GF-D8 (cell line): ENCODE measurements around the gene PKD1L1.

Source experiments
- DNase-seq: peaks from one replicate; lab custom pipeline; 2025; lab: John Stamatoyannopoulos, UW

Gene PKD1L1

GRCh38 chr7:47792521-47793121 lies 155.6 kb downstream of the PKD1L1 start:
- no peak for DNase-seq

GRCh38 chr7:47791682-47792081 lies 156.6 kb downstream of the PKD1L1 start:
- no peak for DNase-seq

DNA sequence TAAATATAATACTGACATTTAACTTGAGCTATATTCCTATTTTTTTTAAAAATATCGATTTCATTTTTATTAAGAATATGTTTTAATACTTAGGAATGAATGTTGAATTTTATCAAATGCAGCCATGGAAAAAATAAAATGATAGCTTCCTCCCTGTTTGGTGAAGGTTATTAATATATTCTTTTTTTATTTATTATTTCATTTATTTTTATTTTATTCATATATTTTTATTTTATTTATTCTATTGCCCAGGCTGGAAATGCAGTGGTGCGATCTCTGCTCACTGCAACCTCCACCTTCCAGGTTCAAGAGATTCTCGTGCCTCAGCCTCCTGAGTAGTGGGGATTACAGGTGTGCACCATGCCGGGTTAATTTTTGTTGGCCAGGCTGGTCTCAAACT lies 160.2 kb downstream of the PKD1L1 start:
- no peak for DNase-seq

DNA sequence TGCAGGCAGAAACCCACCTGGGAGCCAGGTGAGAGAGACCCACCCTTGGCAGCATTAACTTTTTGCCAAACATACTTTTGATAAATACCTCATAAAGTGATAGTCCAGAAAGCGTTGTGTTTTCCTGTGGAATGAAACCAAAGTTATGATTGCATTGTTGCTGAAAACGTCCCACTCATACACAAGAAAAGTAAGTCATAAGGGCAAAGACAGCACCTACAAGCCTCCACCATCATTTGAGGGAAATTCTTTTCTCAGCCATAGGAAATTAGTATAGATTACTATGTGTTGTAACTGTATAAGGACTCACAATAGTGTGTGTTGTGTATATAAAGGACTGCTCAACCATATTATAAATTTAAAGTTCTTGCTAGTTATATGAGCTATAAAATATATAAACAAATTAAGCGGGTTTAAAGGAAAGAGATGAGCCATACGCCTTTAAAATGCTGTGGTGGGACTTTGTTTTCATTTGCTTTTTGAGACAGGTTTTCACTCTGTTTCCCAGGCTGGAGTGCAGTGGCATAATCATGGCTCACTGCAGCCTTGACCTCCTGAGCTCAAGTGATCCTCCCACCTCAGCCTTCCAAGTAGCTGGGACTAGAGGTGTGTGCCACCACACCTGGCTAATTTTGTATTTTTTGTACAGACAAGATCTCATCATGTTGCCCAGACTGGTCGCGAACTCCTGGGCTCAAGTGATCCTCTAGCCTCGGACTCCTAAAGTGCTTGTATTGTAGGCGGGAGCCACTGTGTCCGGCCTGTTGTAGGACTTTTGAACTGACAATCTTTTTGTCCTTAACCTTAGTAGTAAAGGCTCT lies 160.8 kb downstream of the PKD1L1 start:
- no peak for DNase-seq

DNA sequence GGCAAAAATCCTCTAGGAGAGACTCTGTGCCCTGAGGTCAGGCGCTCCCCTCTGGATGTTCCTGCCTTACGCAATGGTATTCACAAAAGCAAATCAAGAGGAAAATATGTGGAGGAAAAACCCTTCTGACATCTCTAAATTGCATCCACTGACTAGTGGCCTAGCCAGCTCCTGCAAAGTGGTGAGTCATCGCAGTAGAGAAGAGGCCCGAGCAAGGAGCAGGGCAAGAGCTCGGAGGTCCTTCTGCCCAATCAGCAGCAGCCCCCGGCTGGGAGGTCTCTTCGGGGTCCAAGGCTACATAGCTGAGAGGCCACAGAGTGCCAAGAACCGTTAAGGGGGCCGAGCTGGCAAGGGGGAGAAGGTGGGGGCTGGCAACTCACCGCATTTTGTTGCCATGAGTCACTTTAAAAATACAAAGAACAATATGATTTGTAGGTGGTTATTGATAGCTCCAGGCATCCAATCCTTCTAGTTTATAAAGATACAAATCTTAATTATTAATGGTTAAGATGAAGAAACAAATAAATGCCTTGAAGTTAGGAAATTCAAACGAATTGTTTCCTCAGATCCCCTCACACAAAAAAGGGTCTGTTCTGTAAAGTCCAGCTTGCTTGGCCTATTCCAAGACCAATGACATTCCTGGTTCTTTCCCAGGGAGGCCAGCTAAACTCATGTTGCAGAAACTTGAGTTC lies 161.6 kb downstream of the PKD1L1 start:
- no peak for DNase-seq

GRCh38 chr7:47785923-47786556 lies 162.2 kb downstream of the PKD1L1 start:
- DNase-seq: no peak

DNA sequence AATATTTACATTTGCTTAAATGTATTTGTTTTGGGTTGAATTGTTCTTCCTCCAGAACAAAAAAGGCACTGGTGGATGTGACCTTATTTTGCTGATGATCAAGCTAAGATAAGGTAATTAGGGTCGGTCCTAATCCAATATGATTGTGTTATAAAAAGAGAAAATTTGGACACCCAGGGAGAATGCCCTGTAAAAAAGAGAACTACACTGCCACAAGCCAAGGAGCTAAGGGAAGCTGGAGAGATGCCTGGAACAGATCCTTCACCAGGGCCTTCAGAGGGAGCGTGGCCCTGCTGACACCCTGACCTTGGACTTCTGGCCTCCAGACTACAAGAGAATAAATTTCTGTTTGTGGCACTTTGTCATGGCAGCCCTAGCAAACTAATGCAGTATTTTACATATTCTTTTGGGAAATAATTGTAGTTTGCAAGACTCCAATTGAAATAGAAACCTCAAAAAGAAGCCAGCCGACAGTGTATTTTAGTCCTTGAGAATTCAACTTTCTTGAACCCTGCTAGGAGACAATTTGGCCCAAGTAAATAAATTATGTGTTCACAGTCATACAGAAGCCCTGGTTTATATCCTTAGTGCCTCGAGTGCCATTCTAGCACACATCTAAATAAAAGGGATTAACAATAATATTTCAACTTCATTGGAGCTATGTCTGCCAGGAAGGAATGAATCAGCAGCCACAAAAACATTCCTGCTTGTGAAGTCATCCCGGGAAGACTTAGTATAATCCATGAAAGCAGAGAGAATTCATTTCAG lies 164.6 kb downstream of the PKD1L1 start:
- no peak for DNase-seq

DNA sequence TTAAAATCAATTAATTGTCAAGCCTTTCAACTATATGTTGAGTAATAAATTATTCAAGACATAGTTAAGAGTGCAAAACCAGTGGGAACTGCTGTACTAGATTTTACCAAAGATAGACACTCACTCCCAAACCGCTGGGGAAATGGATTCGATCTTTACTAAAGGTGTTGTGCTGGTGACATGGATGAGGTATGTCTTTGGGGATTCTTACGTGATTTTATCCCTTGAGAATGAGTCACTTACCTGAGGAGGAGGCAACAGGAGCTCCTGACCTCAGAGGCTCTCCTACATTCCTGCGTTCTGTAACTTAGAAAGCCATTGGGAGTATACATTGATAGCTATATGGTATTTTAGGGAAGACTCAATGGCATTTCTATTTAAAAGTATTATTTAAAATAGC lies 165.5 kb downstream of the PKD1L1 start:
- no peak for DNase-seq

GRCh38 chr7:47782022-47782421 lies 166.2 kb downstream of the PKD1L1 start:
- no peak for DNase-seq

- no peak for DNase-seq
These were observed 167.7 kb downstream of the PKD1L1 start for GRCh38 chr7:47780555-47780954.

- no peak for DNase-seq
These were observed 168.9 kb downstream of the PKD1L1 start for GRCh38 chr7:47779341-47779771.

DNA sequence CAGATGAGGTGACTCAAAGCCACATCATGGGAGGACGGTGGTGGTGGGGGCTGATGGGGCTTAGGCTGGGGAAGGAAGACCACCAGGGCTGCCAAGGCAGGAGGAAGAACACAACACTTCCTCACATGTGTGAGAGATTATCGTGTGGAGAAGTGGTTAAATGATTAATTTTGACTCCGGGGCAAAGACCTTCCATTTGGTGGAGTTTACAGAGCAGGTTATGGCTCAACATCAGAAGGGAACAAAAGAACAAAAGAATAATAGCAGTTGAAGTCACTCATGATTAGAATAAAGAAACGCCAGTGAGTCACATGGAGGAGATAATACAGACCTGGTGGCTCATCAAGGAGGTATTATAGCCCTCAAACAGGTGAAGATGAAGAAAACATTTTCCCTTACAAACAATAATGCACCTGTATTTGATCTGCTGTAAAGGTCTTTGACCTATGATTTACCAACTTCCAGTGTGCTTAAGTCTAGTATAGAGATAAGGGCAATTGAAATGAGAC lies 170.1 kb downstream of the PKD1L1 start:
- no peak for DNase-seq

DNA sequence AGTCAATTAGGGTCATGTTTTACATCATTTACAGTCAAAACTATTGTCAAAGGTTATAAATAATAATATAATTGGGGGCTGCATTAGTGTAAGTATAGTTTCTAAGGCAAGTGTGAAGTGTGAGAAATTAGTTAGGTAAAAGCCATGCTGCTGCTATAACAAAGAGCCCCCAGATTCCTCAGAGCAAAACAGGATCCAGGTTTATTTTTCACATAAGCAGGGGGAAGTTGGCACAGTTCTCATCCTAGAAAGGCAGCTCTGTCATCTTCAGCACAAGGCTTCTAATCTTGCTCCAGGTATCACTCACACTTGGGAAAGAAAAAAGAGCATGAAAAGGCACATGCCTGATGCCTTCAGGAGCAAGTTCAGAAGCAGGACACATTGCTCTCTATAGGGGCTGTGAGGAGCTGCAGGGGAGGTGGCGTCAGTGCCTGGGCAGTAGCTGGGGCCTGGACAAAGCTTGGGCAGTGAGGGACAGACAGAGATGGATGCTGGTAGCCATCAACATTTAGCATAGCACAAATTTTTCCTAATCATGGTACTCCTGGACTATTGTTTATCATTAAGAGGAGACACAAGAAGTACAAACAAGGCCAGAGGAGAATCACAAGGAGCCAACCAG lies 170.6 kb downstream of the PKD1L1 start:
- DNase-seq: no peak

- DNase-seq: no peak
These were observed 171.9 kb downstream of the PKD1L1 start for GRCh38 chr7:47776335-47776734.

DNA sequence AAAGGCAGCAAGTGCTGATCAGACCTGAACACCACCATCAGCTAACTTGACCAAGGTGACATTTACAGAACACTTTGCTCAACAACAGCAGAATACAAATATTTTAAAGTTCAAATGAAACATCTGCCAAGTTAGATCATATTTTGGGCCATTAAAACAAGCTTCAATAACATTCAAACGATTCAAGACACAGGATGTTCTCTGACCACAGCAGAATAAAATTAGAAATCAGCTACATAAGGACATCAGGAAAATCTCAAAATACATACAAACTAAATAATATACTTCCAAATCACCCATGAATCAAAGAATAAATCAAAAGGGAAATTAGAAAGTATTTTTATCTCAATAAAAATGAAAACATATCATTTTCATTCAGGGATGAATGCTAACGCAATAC lies 173.0 kb downstream of the PKD1L1 start:
- no peak for DNase-seq

- no peak for DNase-seq
These were observed 175.8 kb downstream of the PKD1L1 start for GRCh38 chr7:47772492-47772891.

GRCh38 chr7:47771990-47772360 lies 176.3 kb downstream of the PKD1L1 start:
- no peak for DNase-seq

GRCh38 chr7:47771336-47771989 lies 176.8 kb downstream of the PKD1L1 start:
- DNase-seq: no peak

DNA sequence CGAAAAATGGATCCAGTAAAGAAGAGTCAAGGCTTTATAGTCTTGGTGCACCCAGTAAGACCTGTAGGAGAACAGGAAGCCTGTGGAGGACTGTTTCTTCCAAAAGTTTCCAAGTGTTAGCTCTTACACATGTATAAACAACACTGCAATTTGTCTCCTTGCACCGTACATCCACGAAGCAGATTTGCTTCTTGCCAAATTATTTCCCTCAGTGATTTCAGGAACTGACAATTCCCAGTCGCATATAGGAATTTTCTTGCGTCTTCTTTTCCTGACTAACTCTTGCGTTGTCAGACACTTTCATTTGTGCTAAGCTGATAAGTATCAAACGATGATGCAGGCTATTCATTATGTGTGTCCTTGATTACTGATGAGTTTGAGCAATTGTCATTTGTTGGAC lies 182.1 kb downstream of the PKD1L1 start:
- DNase-seq: no peak

GRCh38 chr7:47765373-47765979 lies 182.8 kb downstream of the PKD1L1 start:
- no peak for DNase-seq
